Activated T-cell treated with anti-CD3 and anti-CD28 coated beads for 24 hours (primary cell): Measurements from ENCODE around the gene PRAMEF20.

ENCODE experiments used
- DNase-seq: peaks from one replicate; pipeline ENCODE4 v3.0.0-alpha.2; 2020; ENCODE audit warnings: low read depth

Gene PRAMEF20

GRCh38 chr1:13462682-13463081 is 52.4 kb downstream of the PRAMEF20 start:
- no peak for DNase-seq

- no peak for DNase-seq
Measured at GRCh38 chr1:13465515-13465914, 55.3 kb downstream of the PRAMEF20 start.

- DNase-seq: no peak
Measured at GRCh38 chr1:13469343-13469742, 59.1 kb downstream of the PRAMEF20 start.
